Cardiac muscle cell (in vitro differentiated cells and primary cell): ENCODE data around the gene NCOA7. TPM values are rescaled to one million over a fixed set of nuclear protein-coding genes. Genes with fewer than 3 reads are reported as not detected.
A peak's percentile ranks its signal among the peaks of the same experiment; 100 is the strongest.

Experiments used
- DNase-seq, 2 donors: peaks; one replicate each; pipeline versions ENCODE4 v3.0.0 to v3.0.0-alpha.2; 2010 to 2017; ENCODE audit warnings: low read depth in 1 of 2, low spot score in 1 of 2
- H3K27ac ChIP-seq: fragments of 200-600 bp; sonication (generic); 2 replicates; pipeline ENCODE4 v1.5.1; 2016
- H3K27me3 ChIP-seq: fragments of 200-600 bp; sonication (generic); 2 replicates; pipeline ENCODE4 v1.6.0; 2016; ENCODE audit warnings: control low read depth
- H3K36me3 ChIP-seq: fragments of 200-600 bp; sonication (generic); 2 replicates; pipeline ENCODE4 v1.5.1; 2016; ENCODE audit warnings: control low read depth
- H3K4me1 ChIP-seq: fragments of 200-600 bp; sonication (generic); 2 replicates; pipeline ENCODE4 v1.8.1; 2017; ENCODE audit warnings: low read depth, mild to moderate bottlenecking, mixed run types
- H3K4me3 ChIP-seq: fragments of 200-600 bp; sonication (generic); 2 replicates; pipeline ENCODE4 v1.5.1; 2016; ENCODE audit warnings: mild to moderate bottlenecking
- H3K9me3 ChIP-seq: fragments of 200-600 bp; sonication (generic); 2 replicates; pipeline ENCODE4 v1.5.1; 2017; ENCODE audit warnings: low read depth, mild to moderate bottlenecking, control low read depth
- polyA plus RNA-seq: library from polyadenylated mRNA; unstranded; fragments of >200 nt; fragmentation: Nextera tagmentation; extraction: Ambion mirVana; gene quantifications from 2 replicates; pipeline ENCODE4 v1.2.1, GENCODE V29; 2016
- total RNA-seq: library from RNA; depleted of rRNA; stranded (reverse); fragments of >200 nt; gene quantifications from 2 replicates; pipeline ENCODE4 v1.2.3, GENCODE V29; 2016
- TF ChIP-seq, protein P1 (sequence below): IDR thresholded peaks from 2 replicates; pipeline ENCODE4 v1.5.1; 2012; ENCODE audit warnings: low read depth, mild to moderate bottlenecking, low read length

Gene NCOA7
- total and polyA plus RNA-seq, 2 experiments from 2014 or later, result 4.2 to 5.8 TPM

DNA sequence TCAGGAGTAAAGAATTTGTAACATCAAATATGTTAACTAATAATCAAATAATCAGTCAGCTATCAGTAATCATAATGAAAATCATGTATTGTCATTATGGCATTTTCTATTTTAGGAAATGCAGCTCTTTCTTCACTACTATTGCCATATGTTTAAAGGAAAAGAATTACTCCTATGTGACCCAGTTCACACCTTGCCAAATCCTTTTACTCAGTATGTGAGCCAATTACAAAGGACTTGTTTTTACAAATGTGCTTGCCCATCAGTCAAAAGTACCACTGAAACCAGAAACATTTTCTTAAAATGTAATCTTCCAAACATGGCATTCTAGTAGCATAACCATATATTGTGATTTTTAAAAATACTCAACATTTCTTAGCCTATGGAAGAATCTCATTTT, 63.6 kb downstream of the NCOA7 start:
- Histone ChIP-seq H3K4me3 (no peak overlapping the region), H3K9me3 (no peaks in the 10 kb centered on the region), H3K4me1 (no peaks in the 10 kb centered on the region), H3K27me3 (no peaks in the 10 kb centered on the region), H3K27ac (no peak overlapping the region), H3K36me3 (no peaks in the 10 kb centered on the region)
- TF ChIP-seq, protein P1, sequence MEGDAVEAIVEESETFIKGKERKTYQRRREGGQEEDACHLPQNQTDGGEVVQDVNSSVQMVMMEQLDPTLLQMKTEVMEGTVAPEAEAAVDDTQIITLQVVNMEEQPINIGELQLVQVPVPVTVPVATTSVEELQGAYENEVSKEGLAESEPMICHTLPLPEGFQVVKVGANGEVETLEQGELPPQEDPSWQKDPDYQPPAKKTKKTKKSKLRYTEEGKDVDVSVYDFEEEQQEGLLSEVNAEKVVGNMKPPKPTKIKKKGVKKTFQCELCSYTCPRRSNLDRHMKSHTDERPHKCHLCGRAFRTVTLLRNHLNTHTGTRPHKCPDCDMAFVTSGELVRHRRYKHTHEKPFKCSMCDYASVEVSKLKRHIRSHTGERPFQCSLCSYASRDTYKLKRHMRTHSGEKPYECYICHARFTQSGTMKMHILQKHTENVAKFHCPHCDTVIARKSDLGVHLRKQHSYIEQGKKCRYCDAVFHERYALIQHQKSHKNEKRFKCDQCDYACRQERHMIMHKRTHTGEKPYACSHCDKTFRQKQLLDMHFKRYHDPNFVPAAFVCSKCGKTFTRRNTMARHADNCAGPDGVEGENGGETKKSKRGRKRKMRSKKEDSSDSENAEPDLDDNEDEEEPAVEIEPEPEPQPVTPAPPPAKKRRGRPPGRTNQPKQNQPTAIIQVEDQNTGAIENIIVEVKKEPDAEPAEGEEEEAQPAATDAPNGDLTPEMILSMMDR, result no peak
- DNase-seq, result no peak

DNA sequence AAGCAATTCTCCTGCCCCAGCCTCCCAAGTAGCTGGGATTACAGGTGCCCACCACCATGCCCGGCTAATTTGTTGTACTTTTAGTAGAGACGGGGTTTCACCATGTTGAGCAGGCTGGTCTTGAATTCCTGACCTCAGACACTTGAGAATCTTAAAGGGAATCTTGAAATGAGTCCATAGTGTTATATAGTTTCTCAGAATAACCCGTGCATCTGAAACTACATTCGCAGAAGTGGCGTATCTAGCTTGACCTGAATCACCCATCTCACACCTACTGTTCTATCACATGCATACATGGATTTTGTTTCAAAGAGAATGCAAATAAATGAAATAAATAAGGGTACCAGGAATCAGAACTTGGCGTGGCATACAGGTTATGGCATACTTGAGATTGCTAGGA, 65.0 kb downstream of the NCOA7 start:
- Histone ChIP-seq H3K4me3 (no peak overlapping the region), H3K4me1 (no peaks in the 10 kb centered on the region), H3K9me3 (no peaks in the 10 kb centered on the region), H3K27ac (no peak overlapping the region), H3K36me3 (no peaks in the 10 kb centered on the region), H3K27me3 (no peaks in the 10 kb centered on the region)
- TF ChIP-seq, protein P1, result no peak
- no peak for DNase-seq

DNA sequence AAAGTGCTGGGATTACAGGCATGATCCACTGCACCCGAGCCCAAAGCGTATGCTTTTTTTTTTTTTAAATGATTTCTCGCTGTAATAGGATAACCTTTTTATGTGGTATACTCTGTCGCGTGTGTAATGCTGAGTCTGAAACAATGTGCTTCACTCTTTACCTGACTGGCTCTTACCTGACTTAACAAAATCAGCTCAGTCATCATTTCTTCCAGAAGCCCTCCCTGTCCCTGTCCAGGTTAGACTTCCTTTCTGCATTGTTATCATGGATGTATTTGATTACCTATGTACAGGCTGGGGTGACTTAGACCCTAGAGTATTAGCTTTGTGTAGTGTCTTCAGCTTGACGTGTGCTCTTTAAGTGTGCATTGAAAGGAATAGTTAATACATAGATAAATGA, 67.1 kb downstream of the NCOA7 start:
- Histone ChIP-seq H3K4me3 (no peak overlapping the region), H3K27ac (no peak overlapping the region), H3K4me1 (no peaks in the 10 kb centered on the region), H3K9me3 (no peaks in the 10 kb centered on the region), H3K27me3 (no peaks in the 10 kb centered on the region), H3K36me3 (no peaks in the 10 kb centered on the region)
- no peak for DNase-seq
- TF ChIP-seq, protein P1, result no peak

DNA sequence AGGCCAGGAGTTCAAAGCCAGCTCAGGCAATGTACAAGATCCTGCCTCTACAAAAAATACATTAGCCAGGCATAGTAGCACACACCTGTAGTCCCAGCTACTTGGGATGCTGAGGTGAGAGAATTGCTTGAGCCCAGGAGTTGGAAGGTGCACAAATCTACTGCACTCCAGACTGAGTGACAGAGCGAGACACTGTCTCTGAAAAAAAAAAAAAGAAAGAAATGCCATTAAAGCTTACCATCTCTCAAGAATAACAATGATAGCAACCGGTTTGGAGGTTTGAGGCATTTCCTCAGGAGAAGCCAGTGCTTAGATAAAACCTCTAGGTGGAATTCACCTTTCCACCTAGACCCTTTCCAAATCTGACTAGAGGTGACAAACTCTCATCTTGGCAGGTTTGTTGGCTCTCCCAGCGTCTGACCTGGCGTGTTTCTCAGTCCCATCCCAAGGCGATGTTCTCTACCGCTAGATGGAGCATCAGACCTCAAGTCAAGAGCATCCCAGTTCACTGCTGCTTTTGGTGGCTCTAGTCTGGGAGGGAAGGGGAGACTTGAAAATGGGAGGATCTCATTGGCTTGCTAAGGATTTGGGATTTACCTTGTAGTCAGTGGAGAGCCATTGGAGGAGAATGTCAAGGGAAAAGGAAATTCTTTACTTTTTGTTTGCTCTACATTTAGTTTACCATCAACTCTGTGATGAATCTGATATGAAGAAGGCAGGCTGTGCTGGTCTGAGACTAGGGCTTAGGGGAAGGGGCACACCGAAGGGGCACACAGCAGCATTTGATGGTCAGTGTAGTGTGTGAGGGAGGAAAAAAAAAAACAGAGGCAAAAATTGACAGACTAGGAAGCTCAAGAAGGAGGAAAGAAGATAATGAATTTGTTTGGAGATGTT, 67.9 kb downstream of the NCOA7 start:
- TF ChIP-seq, protein P1, result peak; percentile 88
- Histone ChIP-seq H3K4me1 (no peaks in the 10 kb centered on the region), H3K27me3 (no peaks in the 10 kb centered on the region), H3K9me3 (no peaks in the 10 kb centered on the region), H3K4me3 (no peak overlapping the region), H3K27ac (no peak overlapping the region), H3K36me3 (no peaks in the 10 kb centered on the region)
- DNase-seq, result peak; percentile 57 to 76

DNA sequence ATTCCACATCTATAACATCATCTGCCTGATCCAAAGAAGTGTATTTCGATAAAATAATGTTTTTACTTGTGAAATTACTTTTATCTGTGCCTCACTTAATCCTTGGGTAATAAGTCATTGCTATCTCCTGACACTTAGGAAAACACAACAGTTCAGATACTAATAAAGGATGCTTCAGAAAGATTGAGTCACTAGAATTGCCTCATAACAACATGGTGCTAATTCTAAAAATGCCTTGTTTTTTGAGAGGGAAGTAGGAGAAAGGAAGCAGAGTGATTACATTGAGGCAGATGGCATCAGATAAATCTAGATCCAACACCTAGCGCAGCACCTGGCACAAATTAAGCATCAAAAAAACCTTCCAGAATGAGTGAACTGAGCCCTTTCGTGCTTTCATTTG, 69.0 kb downstream of the NCOA7 start:
- TF ChIP-seq, protein P1, result no peak
- DNase-seq, result peak in 1 of 2 donors; percentile 49
- no peaks in the 10 kb centered on the region for H3K36me3 ChIP-seq
- H3K4me3 ChIP-seq, result no peak overlapping the region
- no peaks in the 10 kb centered on the region for H3K27me3 ChIP-seq
- H3K9me3 ChIP-seq, result no peaks in the 10 kb centered on the region
- H3K27ac ChIP-seq, result no peak overlapping the region
- no peaks in the 10 kb centered on the region for H3K4me1 ChIP-seq
